Measurements from ENCODE around the gene CRTC2.

The CRTC2 gene

GRCh38 chr1:153936011-153936802 is 22.2 kb downstream of the CRTC2 start:
- in situ Hi-C loops (cut with HindIII; ENCODE audit: low pct_ligation_motif_present, low pct_unique_long_range_greater_than_20kb, low sequenced_read_pairs): no loop called here
- no peak for DNase-seq

DNA sequence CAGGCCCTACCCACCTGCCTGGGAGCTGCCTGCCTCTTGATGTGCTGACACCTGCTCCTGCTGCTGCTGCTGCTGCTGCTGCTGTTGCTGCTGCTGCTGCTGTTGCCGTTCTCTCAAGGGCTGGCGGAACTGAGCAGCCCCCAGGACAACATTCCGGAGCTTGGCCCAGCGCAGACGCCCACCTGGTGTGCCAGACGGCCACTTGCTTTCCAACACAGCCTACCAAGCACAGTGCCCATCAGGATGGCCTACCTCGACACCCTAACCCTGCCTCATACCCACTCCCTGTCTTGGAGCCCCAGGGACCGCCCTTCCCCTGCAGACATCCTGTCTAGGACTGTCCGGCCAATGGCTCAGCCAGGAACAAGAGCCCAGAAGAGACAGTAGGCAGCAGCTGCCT is 23.7 kb downstream of the CRTC2 start:
- in situ Hi-C loops (cut with HindIII; ENCODE audit: low pct_ligation_motif_present, low pct_unique_long_range_greater_than_20kb, low sequenced_read_pairs): no loop called here
- DNase-seq: no peak

DNA sequence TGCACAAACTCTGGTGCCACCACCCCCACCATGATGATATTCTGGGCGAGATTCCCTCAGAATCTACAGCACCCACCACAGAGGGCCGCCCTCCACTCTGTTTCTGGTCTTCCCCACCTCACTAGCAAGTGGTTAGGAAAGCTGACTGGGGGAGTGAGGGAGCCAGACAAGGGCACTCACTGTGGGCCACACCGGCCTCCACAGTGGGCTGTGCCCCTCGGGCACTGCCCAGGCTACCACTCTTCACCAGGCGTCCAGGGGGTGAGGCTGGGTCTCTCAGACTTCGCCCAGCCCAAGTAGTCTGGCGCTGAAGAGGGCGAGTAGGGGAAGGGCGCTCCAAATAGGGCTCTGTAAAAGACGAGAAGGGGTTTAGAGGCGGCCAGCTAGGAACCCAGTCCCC is 24.5 kb downstream of the CRTC2 start:
- no peak for DNase-seq
- in situ Hi-C loops (cut with HindIII; ENCODE audit: low pct_ligation_motif_present, low pct_unique_long_range_greater_than_20kb, low sequenced_read_pairs): no loop called here

- no peak for DNase-seq
- in situ Hi-C loops (cut with HindIII; ENCODE audit: low pct_ligation_motif_present, low pct_unique_long_range_greater_than_20kb, low sequenced_read_pairs): no loop called here
Observed at GRCh38 chr1:153933430-153933829, 25.0 kb downstream of the CRTC2 start.

GRCh38 chr1:153932156-153933131 is 26.0 kb downstream of the CRTC2 start:
- in situ Hi-C loops (cut with HindIII; ENCODE audit: low pct_ligation_motif_present, low pct_unique_long_range_greater_than_20kb, low sequenced_read_pairs): no loop called here
- no peak for DNase-seq

DNA sequence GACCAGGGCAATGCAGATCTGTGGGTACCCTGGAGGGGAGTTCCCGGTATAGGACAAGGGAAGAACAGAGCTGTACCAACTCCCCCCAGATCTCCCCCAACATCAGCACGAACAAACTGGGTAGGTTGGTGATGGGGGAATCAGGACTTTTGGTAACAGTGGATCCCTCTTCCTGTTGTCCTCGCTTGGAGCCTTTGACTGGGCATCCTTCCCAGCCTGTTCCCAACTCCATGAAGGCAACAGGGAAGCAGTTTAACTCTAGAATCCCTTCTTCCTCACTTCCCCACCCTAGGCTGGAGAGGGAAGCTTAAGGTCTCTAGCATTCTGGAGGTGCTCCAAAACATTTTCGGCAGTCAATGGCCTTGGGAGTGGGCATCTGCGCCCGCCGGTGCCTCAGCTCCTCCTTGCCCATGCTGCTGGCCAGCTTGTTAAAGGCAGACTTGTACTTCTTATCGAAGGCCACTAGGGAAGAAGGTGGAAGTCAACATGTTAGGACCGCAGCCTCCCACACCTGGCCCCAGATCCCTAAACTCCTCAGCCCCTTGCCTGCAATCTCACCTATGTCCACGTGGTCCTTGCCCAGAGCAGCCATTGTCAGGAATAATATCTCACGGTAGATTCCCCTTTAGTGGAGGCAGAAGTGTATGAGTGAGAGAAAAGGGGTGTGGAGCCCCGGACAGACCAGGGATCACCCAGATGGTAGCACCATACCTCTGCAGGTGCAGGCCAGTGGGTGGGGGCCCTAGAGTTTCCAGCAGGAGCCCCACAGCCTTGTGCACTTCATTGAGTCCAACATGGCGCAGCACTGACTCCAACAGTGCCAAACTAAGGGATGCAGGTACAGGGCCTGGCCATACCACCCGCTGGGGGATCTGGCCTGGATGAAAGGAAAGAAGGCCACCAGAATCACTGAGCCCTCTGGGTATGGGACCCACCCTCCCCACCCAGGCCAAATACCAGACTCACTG is 28.1 kb downstream of the CRTC2 start:
- DNase-seq: no peak
- in situ Hi-C loops (cut with HindIII; ENCODE audit: low pct_ligation_motif_present, low pct_unique_long_range_greater_than_20kb, low sequenced_read_pairs): no loop called here

DNA sequence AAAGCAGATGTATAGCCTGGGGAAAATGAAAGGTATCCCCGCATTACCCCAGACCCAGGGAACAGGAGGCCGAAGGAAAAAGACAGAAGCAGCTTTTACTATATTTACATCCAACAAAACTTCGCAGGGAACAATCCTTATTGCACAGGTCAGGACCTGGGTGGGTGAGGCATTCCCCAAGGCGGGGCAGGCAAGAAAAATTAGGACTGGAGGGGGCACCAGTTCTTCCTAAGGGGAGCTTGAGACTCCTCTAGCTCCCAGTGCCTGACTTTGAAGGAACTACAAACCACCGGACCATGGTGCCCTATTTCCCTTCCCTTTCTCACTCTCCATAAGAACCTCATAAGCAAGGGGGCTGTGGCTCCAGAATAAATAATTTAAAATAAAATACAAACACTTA is 29.0 kb downstream of the CRTC2 start:
- in situ Hi-C loops (cut with HindIII; ENCODE audit: low pct_ligation_motif_present, low pct_unique_long_range_greater_than_20kb, low sequenced_read_pairs): no loop called here

GRCh38 chr1:153928791-153929341 is 29.5 kb downstream of the CRTC2 start:
- no peak for DNase-seq
- in situ Hi-C loops (cut with HindIII; ENCODE audit: low pct_ligation_motif_present, low pct_unique_long_range_greater_than_20kb, low sequenced_read_pairs): no loop called here

More for the DNA sequence above, 29.0 kb downstream of the CRTC2 start:
- no peak for DNase-seq

DNA sequence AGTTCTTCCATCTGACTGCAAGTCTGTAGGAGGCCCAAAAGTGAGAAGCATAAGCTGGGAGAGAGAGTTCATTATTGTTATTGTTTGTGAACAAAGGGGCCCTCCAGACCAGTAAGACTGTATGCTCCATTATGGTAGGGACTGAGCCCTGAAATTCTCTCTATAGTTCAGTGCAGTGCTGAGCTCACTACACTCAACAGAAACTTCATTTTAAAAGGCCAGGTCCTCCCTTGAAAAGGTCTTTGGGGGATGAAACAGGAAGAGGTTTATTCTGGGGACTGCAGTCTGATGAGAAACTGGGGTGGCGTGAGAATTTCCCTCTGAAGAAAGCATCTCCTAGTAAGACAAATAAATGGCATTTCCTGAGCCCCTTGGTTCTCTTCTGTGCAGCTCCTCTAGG is 30.2 kb downstream of the CRTC2 start:
- in situ Hi-C loops (cut with HindIII; ENCODE audit: low pct_ligation_motif_present, low pct_unique_long_range_greater_than_20kb, low sequenced_read_pairs): no loop called here

GRCh38 chr1:153926405-153926804 is 32.0 kb downstream of the CRTC2 start:
- DNase-seq: no peak
- in situ Hi-C loops (cut with HindIII; ENCODE audit: low pct_ligation_motif_present, low pct_unique_long_range_greater_than_20kb, low sequenced_read_pairs): no loop called here

More for the DNA sequence above, 30.2 kb downstream of the CRTC2 start:
- DNase-seq: no peak

- in situ Hi-C loops (cut with HindIII; ENCODE audit: low pct_ligation_motif_present, low pct_unique_long_range_greater_than_20kb, low sequenced_read_pairs): no loop called here
- peak; percentile 100 for DNase-seq
Observed at GRCh38 chr1:153922972-153923925, 35.2 kb downstream of the CRTC2 start, which contains the start of gene GATAD2B. Gene GATAD2B (minus strand): TSS chr1:153922972. CDS start chr1:153828347, 94,625 bp downstream.

DNA sequence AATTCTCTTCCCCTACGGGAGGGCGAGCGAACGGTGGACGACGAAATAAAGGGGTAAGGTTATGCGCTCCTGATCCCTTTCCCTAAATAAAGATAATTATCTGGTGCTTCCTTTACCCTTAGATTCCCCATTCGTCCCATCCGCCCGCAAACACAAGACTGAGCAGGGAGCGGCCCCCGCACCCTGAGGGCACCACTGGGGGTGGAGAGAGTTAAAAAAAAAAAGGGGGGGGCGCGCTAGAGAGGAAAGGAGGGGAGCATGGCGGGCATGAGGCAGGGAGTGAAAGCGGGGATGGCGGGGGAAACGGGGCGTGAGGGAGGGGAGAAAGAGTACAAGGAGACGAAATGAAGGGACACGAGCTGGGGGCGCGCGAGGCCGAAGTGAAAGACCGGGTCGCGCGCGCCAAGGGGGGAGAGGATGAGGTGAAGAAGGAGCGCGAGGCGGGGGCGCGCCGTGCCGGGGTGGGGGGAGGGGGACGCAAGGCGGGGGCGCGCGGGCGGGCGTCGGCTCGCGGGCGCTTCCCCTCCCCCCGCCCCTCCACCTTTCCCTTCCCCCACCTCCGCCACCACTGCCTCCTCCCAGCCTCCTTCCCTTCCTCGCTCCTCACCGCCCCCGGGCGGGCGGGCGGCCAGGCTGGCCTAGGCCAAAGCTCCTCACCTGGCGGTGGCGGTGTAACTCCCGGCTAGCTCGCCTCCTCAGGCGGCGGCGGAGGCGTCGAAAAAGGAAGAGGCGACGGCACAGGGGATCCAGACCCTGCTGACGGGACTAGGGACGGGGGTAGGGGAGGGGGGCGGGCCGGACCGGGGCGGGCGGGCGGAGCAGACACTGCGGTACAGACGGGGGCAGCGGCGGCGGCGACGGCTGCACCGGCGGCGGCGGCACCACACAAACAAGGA is 36.1 kb downstream of the CRTC2 start:
- DNase-seq: peak; percentile 72
- in situ Hi-C loops (cut with HindIII; ENCODE audit: low pct_ligation_motif_present, low pct_unique_long_range_greater_than_20kb, low sequenced_read_pairs): no loop called here

DNA sequence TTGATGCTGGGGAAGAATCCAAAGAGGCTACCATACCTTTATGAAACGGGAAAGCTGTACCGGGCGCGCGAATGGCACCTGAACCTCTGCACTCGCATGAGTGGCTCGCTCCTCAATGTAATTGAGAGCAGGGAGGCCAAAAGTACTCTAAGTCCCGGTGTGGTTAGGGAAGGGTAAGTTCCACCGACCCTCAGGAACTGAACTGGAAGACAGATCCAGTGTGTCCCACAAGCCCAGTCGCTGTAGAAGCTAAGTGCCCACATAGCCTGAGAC is 36.7 kb downstream of the CRTC2 start:
- peak; percentile 37 for DNase-seq
- in situ Hi-C loops (cut with HindIII; ENCODE audit: low pct_ligation_motif_present, low pct_unique_long_range_greater_than_20kb, low sequenced_read_pairs): no loop called here

DNA sequence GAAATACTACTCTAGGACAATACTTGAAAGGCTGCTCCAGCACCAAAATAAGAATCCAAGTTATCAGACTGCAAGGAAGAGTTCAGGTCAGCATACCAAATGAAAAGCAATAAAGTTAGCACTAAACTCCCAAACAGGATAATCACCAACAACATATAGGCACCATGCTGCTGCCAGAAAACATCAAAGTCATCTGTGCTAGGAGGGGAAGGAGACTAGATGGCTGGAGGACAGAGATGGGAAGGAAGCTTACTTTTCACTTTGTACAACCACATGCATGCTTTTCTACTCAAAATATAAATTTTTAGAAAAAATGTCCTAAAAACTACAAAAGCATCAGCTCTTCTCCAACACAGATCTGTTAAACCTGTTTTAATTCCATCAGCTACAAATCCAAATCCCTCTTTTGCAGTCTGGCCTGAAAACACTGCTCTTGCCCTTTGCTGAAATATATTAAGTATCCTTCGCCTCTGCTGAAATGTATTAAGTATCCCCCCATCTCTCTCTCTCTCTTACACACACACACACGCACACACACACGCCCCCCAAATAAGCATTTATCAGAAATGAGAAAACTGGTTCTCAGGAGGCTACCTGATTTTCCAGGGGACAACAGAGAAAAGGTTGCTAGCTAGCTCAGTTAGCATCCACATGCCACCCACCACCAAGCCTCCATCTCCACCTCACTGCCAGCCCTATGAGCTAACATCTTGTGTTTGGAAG is 37.2 kb downstream of the CRTC2 start:
- no peak for DNase-seq
- in situ Hi-C loops (cut with HindIII; ENCODE audit: low pct_ligation_motif_present, low pct_unique_long_range_greater_than_20kb, low sequenced_read_pairs): no loop called here

DNA sequence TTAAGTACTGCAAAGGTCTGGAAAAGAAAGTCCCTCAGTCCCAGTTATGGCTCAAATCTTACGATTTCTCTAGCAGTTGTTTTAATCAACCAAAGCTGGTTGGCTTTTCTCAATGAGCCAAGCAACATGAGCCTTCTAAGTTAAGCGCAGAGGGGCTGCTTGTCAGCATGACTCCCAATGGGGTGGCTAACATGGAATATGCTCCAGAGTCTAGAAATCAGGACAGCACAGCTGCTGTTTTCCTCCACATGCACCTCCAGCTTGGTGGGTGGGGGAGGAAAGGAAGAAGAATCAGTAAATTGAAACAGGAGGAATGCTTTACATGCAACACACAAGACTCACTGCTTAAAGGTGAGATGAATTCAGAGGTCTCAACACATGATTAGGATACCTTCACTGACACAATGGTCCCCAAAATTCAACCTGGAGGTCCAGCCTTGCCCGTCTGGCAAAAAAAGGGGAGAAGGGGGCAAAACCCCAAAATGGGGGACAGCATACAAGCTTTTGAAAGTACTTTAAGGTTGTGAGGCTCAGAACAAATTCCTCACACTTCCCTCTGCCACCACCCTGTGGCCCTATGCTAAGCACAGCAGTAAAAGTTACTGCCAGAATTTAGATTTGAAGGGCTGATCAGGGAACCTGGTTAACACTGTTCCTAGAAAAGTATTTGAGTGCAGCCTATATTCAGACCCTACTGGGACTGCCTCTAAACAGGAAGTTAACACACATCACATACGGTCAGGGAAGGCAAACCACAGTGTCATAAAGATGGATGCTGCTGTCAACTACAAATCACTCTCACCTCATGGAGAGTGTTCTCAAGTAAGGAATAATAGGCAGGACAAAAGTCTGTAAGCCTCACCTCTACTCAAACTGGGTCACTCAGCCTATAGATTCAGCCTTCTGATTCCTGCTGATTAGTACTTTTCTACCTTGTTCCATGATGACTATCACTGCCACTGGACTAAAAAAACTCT is 38.2 kb downstream of the CRTC2 start:
- in situ Hi-C loops (cut with HindIII; ENCODE audit: low pct_ligation_motif_present, low pct_unique_long_range_greater_than_20kb, low sequenced_read_pairs): no loop called here
- peak; percentile 9 for DNase-seq

Measured in ACHN (cell line).